ENCODE results near the gene PGA5. TPM values are rescaled to one million over a fixed set of nuclear protein-coding genes. Genes with fewer than 3 reads are reported as not detected.
"Not testable (repeated sequence)": the region's sequence is repeated elsewhere in the genome, so short reads cannot be mapped to it uniquely, and the experiment has no call there.

Gene PGA5
- under 1 TPM; 0.42 to 0.71 TPM for total RNA-seq
- long read RNA-seq, donor 1, result 0 reads
- long read RNA-seq, donor 2, partial matches to known transcripts, result 1 of 1 reads
- long read RNA-seq, donor 2, other reads (novel, unspliced or antisense), result 0 of 1 reads

- DNase-seq (ENCODE audit: low spot score); intact Hi-C loops (cut with DNase I): not testable (repeated sequence)
Measured at GRCh38 chr11:61240875-61241274, at the start of gene PGA5. TSS of gene PGA5 (plus strand) at chr11:61241175. CDS start at chr11:61241227, 52 bp downstream.

GRCh38 chr11:61193596-61193995, 47.4 kb upstream of the PGA5 start:
- intact Hi-C loops (cut with DNase I), result loop anchor here in 1 of 2 donors (5.0 kb wide), 1 partner anchor 371 kb away; no protein-coding TSS in a partner anchor
- DNase-seq (ENCODE audit: low spot score), result no peak

GRCh38 chr11:61194169-61194671, 46.8 kb upstream of the PGA5 start:
- no peak for DNase-seq (ENCODE audit: low spot score)
- intact Hi-C loops (cut with DNase I), result loop anchor here in 1 of 2 donors (5.0 kb wide), 1 partner anchor 372 kb away; no protein-coding TSS in a partner anchor

- intact Hi-C loops (cut with DNase I), result loop anchor here in 1 of 2 donors (5.0 kb wide), 1 partner anchor 373 kb away; no protein-coding TSS in a partner anchor
- no peak for DNase-seq (ENCODE audit: low spot score)
Measured at GRCh38 chr11:61194981-61195695, 45.8 kb upstream of the PGA5 start.

GRCh38 chr11:61195719-61196118, 45.3 kb upstream of the PGA5 start:
- DNase-seq (ENCODE audit: low spot score), result no peak
- intact Hi-C loops (cut with DNase I), result no loop called here

GRCh38 chr11:61198361-61198760, 42.6 kb upstream of the PGA5 start:
- intact Hi-C loops (cut with DNase I), result no loop called here
- no peak for DNase-seq (ENCODE audit: low spot score)

- DNase-seq (ENCODE audit: low spot score), result no peak
- intact Hi-C loops (cut with DNase I), result no loop called here
Measured at GRCh38 chr11:61198948-61199523, 41.9 kb upstream of the PGA5 start.

GRCh38 chr11:61201476-61201875, 39.5 kb upstream of the PGA5 start:
- intact Hi-C loops (cut with DNase I), result no loop called here
- no peak for DNase-seq (ENCODE audit: low spot score)

- intact Hi-C loops (cut with DNase I); DNase-seq (ENCODE audit: low spot score): not testable (repeated sequence)
Measured at GRCh38 chr11:61202950-61203746, 37.8 kb upstream of the PGA5 start, which contains the start of gene PGA3. TSS of gene PGA3 (plus strand) at chr11:61203515. CDS start at chr11:61203565, 50 bp downstream.

- DNase-seq (ENCODE audit: low spot score); intact Hi-C loops (cut with DNase I): not testable (repeated sequence)
Measured at GRCh38 chr11:61203873-61204272, 37.1 kb upstream of the PGA5 start.

- DNase-seq (ENCODE audit: low spot score); intact Hi-C loops (cut with DNase I): not testable (repeated sequence)
Measured at GRCh38 chr11:61204502-61205059, 36.4 kb upstream of the PGA5 start.

- DNase-seq (ENCODE audit: low spot score); intact Hi-C loops (cut with DNase I): not testable (repeated sequence)
Measured at GRCh38 chr11:61207636-61208310, 33.2 kb upstream of the PGA5 start.

- DNase-seq (ENCODE audit: low spot score); intact Hi-C loops (cut with DNase I): not testable (repeated sequence)
Measured at GRCh38 chr11:61210629-61211028, 30.3 kb upstream of the PGA5 start.

GRCh38 chr11:61211327-61211952, 29.5 kb upstream of the PGA5 start:
- intact Hi-C loops (cut with DNase I); DNase-seq (ENCODE audit: low spot score): not testable (repeated sequence)

- DNase-seq (ENCODE audit: low spot score); intact Hi-C loops (cut with DNase I): not testable (repeated sequence)
Measured at GRCh38 chr11:61212202-61212601, 28.8 kb upstream of the PGA5 start.

GRCh38 chr11:61213711-61214324, 27.2 kb upstream of the PGA5 start:
- intact Hi-C loops (cut with DNase I), result not testable (repeated sequence)

GRCh38 chr11:61218306-61218705, 22.7 kb upstream of the PGA5 start:
- intact Hi-C loops (cut with DNase I); DNase-seq (ENCODE audit: low spot score): not testable (repeated sequence)

More at GRCh38 chr11:61213711-61214324, 27.2 kb upstream of the PGA5 start:
- not testable (repeated sequence) for DNase-seq (ENCODE audit: low spot score)
